Suprapubic skin (tissue), 4 donors: ENCODE results near the gene CPT2. TPM values are rescaled to one million over a fixed set of nuclear protein-coding genes. Genes with fewer than 3 reads are reported as not detected.

ENCODE experiments used
- DNase-seq, 2 donors: peaks; one replicate each; pipeline ENCODE4 v3.0.0-alpha.2; 2019; ENCODE audit warnings: low spot score in 2 of 2
- H3K27ac ChIP-seq: fragments of 200-600 bp; sonication (generic); one replicate; pipeline ENCODE4 v1.5.1; 2019
- H3K27me3 ChIP-seq: fragments of 200-600 bp; sonication (generic); one replicate; pipeline ENCODE4 v1.5.1; 2019
- H3K36me3 ChIP-seq: fragments of 200-600 bp; sonication (generic); one replicate; pipeline ENCODE4 v1.5.1; 2019
- H3K4me1 ChIP-seq: fragments of 200-600 bp; sonication (generic); one replicate; pipeline ENCODE4 v1.5.1; 2019
- H3K4me3 ChIP-seq: fragments of 200-600 bp; sonication (generic); one replicate; pipeline ENCODE4 v1.5.1; 2019; ENCODE audit warnings: mild to moderate bottlenecking
- H3K9me3 ChIP-seq: fragments of 200-600 bp; sonication (generic); one replicate; pipeline ENCODE4 v1.5.1; 2019
- CTCF ChIP-seq, 2 donors: fragments of 200-600 bp in 1 of 2; fragments of 450-650 bp in 1 of 2; sonication (generic) in 1 of 2; IDR thresholded peaks; one replicate each; pipeline ENCODE4 v1.5.1; 2016 to 2019; ENCODE audit warnings: antibody characterized with exemption in 2 of 2, mild to moderate bottlenecking in 1 of 2, moderate library complexity in 1 of 2
- EP300 ChIP-seq: sonication (generic); formaldehyde crosslinking; IDR thresholded peaks from one replicate; pipeline ENCODE4 v1.6.1; 2017; ENCODE audit warnings: antibody characterized with exemption
- POLR2A ChIP-seq, 2 donors: fragments of 450-650 bp; IDR thresholded peaks; one replicate each; pipeline ENCODE4 v1.6.1; 2017; ENCODE audit warnings: antibody characterized with exemption in 2 of 2, mild to moderate bottlenecking in 2 of 2, moderate library complexity in 2 of 2
- POLR2AphosphoS5 ChIP-seq, 3 donors: sonication (generic); formaldehyde crosslinking; IDR thresholded peaks; one replicate each; pipeline ENCODE4 v1.6.1; 2017; ENCODE audit warnings: antibody characterized with exemption in 3 of 3
- WGBS: methylation state at CpG from one replicate; pipeline ENCODE4 v1.1.5; 2018; 5-methylcytosine and 5-hydroxymethylcytosine counted together
- total RNA-seq, 4 donors: library from RNA; depleted of rRNA; stranded (reverse); fragments of >200 nt; gene quantifications; one replicate each; pipeline ENCODE4 v1.1.0, GENCODE V29; 2016

CPT2 gene
- total RNA-seq, 4 donors from 2014 or later, result 26.1 to 30.4 (median 29.5) TPM

GRCh38 chr1:53210352-53210751, 13.7 kb downstream of the CPT2 start:
- no peak overlapping the region for H3K27ac ChIP-seq
- H3K4me1 ChIP-seq, result no peaks in the 10 kb centered on the region
- DNase-seq, result no peak
- no peak for TF ChIP-seq EP300
- no peak for TF ChIP-seq POLR2AphosphoS5 (IDR thresholded peaks at IDR 0.05)
- no peak for TF ChIP-seq CTCF (IDR thresholded peaks at IDR 0.05)
- TF ChIP-seq POLR2A (IDR thresholded peaks at IDR 0.05), result no peak
- H3K9me3 ChIP-seq, result no peaks in the 10 kb centered on the region
- H3K27me3 ChIP-seq, result no peaks in the 10 kb centered on the region
- 87% methylated on average over 7 of the region's 7 CpGs for WGBS
- H3K4me3 ChIP-seq, result no peak overlapping the region
- peaks cover 95% of the 10 kb centered on the region for H3K36me3 ChIP-seq

GRCh38 chr1:53210954-53211353, 14.3 kb downstream of the CPT2 start:
- no peaks in the 10 kb centered on the region for H3K27me3 ChIP-seq
- no peak overlapping the region for H3K4me3 ChIP-seq
- no peaks in the 10 kb centered on the region for H3K4me1 ChIP-seq
- no peak overlapping the region for H3K27ac ChIP-seq
- H3K36me3 ChIP-seq, result peaks cover 96% of the 10 kb centered on the region
- no peak for TF ChIP-seq POLR2AphosphoS5 (IDR thresholded peaks at IDR 0.05)
- TF ChIP-seq POLR2A (IDR thresholded peaks at IDR 0.05), result no peak
- TF ChIP-seq CTCF (IDR thresholded peaks at IDR 0.05), result no peak
- TF ChIP-seq EP300, result no peak
- no peak for DNase-seq
- no peaks in the 10 kb centered on the region for H3K9me3 ChIP-seq
- 91% methylated on average over 11 of the region's 11 CpGs for WGBS

GRCh38 chr1:53214376-53214940, 17.8 kb downstream of the CPT2 start:
- peak in 1 of 2 donors; percentile 15 for DNase-seq
- WGBS, result 79% methylated on average over 5 of the region's 5 CpGs

GRCh38 chr1:53218201-53218600, 21.6 kb downstream of the CPT2 start:
- Histone ChIP-seq H3K36me3 (peaks cover 44% of the 10 kb centered on the region), H3K4me1 (peaks cover 19% of the 10 kb centered on the region), H3K4me3 (no peak overlapping the region), H3K9me3 (no peaks in the 10 kb centered on the region), H3K27ac (no peak overlapping the region), H3K27me3 (no peaks in the 10 kb centered on the region)
- DNase-seq, result peak in 1 of 2 donors; percentile 64
- 86% methylated on average over 7 of the region's 7 CpGs for WGBS
- TF ChIP-seq EP300 (no peak), POLR2AphosphoS5 (IDR thresholded peaks at IDR 0.05) (no peak), POLR2A (IDR thresholded peaks at IDR 0.05) (no peak), CTCF (IDR thresholded peaks at IDR 0.05) (no peak)

More at GRCh38 chr1:53214376-53214940, 17.8 kb downstream of the CPT2 start:
- Histone ChIP-seq H3K36me3 (peaks cover 81% of the 10 kb centered on the region), H3K9me3 (no peaks in the 10 kb centered on the region), H3K4me3 (no peak overlapping the region), H3K27me3 (no peaks in the 10 kb centered on the region), H3K4me1 (peaks cover 7% of the 10 kb centered on the region), H3K27ac (no peak overlapping the region)
- TF ChIP-seq EP300, result no peak
- TF ChIP-seq CTCF (IDR thresholded peaks at IDR 0.05), result no peak

- no peaks in the 10 kb centered on the region for H3K27me3 ChIP-seq
- H3K27ac ChIP-seq, result peak overlapping the region; percentile 95
- no peaks in the 10 kb centered on the region for H3K9me3 ChIP-seq
- peaks cover 19% of the 10 kb centered on the region for H3K4me1 ChIP-seq
- peak in 1 of 2 donors; percentile 4 for DNase-seq
- WGBS, result 24% methylated on average over 8 of the region's 8 CpGs
- peaks cover 29% of the 10 kb centered on the region for H3K36me3 ChIP-seq
- peak overlapping the region; percentile 66 for H3K4me3 ChIP-seq
- TF ChIP-seq CTCF (IDR thresholded peaks at IDR 0.05), result no peak
- no peak for TF ChIP-seq EP300
- TF ChIP-seq POLR2A (IDR thresholded peaks at IDR 0.05), result no peak
- TF ChIP-seq POLR2AphosphoS5 (IDR thresholded peaks at IDR 0.05), result no peak
Observed at GRCh38 chr1:53219711-53220110, 23.1 kb downstream of the CPT2 start.
